KMS-11 (cell line): ENCODE results near the gene PSMG2.

ENCODE experiments used
- H2AFZ ChIP-seq: fragments of 200-600 bp; sonication (generic); 2 replicates; pipeline ENCODE4 v1.6.1; 2016; ENCODE audit warnings: antibody characterized with exemption, mixed run types, low read depth
- H3K27ac ChIP-seq: fragments of 200-600 bp; sonication (generic); 2 replicates; pipeline ENCODE4 v1.6.1; 2016; ENCODE audit warnings: mild to moderate bottlenecking, mixed run types
- H3K27me3 ChIP-seq: fragments of 200-600 bp; sonication (generic); 2 replicates; pipeline ENCODE4 v1.6.1; 2017; ENCODE audit warnings: mild to moderate bottlenecking, low read depth, mixed run types, moderate library complexity; ENCODE audit not compliant: insufficient read depth
- H3K36me3 ChIP-seq: fragments of 200-600 bp; sonication (generic); 2 replicates; pipeline ENCODE4 v1.6.1; 2017; ENCODE audit warnings: mild to moderate bottlenecking, mixed run types; ENCODE audit not compliant: insufficient read depth
- H3K4me1 ChIP-seq: fragments of 200-600 bp; sonication (generic); 2 replicates; pipeline ENCODE4 v1.6.1; 2016; ENCODE audit warnings: mild to moderate bottlenecking, low read depth, mixed run types; ENCODE audit not compliant: poor library complexity, severe bottlenecking
- H3K4me2 ChIP-seq: fragments of 200-600 bp; sonication (generic); 2 replicates; pipeline ENCODE4 v1.7.0; 2016; ENCODE audit warnings: mild to moderate bottlenecking, mixed run types
- H3K4me3 ChIP-seq: fragments of 200-600 bp; sonication (generic); IDR thresholded peaks from 2 replicates; pipeline ENCODE4 v1.6.1; 2017; ENCODE audit warnings: low read depth, low read length, mixed read lengths; ENCODE audit not compliant: insufficient read depth
- H3K79me2 ChIP-seq: fragments of 200-600 bp; sonication (generic); 2 replicates; pipeline ENCODE4 v1.6.1; 2016; ENCODE audit warnings: low read depth, mixed run types; ENCODE audit not compliant: insufficient read depth
- H3K9ac ChIP-seq: fragments of 200-600 bp; sonication (generic); 2 replicates; pipeline ENCODE4 v1.6.1; 2016; ENCODE audit warnings: mild to moderate bottlenecking, mixed run types
- H4K20me1 ChIP-seq: fragments of 200-600 bp; sonication (generic); 2 replicates; pipeline ENCODE4 v1.6.1; 2016; ENCODE audit warnings: mild to moderate bottlenecking, mixed run types; ENCODE audit not compliant: insufficient read depth
- CTCF ChIP-seq: fragments of 200-600 bp; sonication (generic); conservative IDR thresholded peaks from 2 replicates; pipeline ENCODE4 v1.6.1; 2017; ENCODE audit warnings: low read depth, mild to moderate bottlenecking, antibody characterized with exemption, low read length, moderate library complexity, mixed read lengths

PSMG2 gene

GRCh38 chr18:12679183-12679786 is 23.6 kb upstream of the PSMG2 start:
- TF ChIP-seq CTCF, result no peak
- H3K9ac ChIP-seq, result no peak overlapping the region
- H3K36me3 ChIP-seq, result no peaks in the 10 kb centered on the region
- no peak overlapping the region for H3K4me3 ChIP-seq
- H3K4me1 ChIP-seq, result no peaks in the 10 kb centered on the region
- no peak overlapping the region for H3K4me2 ChIP-seq
- H2AFZ ChIP-seq, result no peak overlapping the region
- no peaks in the 10 kb centered on the region for H4K20me1 ChIP-seq
- no peaks in the 10 kb centered on the region for H3K27me3 ChIP-seq
- H3K79me2 ChIP-seq, result no peaks in the 10 kb centered on the region
- no peak overlapping the region for H3K27ac ChIP-seq

- H3K4me2 ChIP-seq, result no peak overlapping the region
- no peaks in the 10 kb centered on the region for H3K79me2 ChIP-seq
- H3K4me1 ChIP-seq, result peaks cover 2% of the 10 kb centered on the region
- no peaks in the 10 kb centered on the region for H4K20me1 ChIP-seq
- no peak overlapping the region for H3K4me3 ChIP-seq
- H3K9ac ChIP-seq, result no peak overlapping the region
- no peaks in the 10 kb centered on the region for H3K36me3 ChIP-seq
- no peaks in the 10 kb centered on the region for H3K27me3 ChIP-seq
- peak; percentile 25 for TF ChIP-seq CTCF
- no peak overlapping the region for H2AFZ ChIP-seq
- H3K27ac ChIP-seq, result no peak overlapping the region
These were observed 16.7 kb upstream of the PSMG2 start for GRCh38 chr18:12686100-12686499.

GRCh38 chr18:12689256-12689850 is 13.5 kb upstream of the PSMG2 start:
- TF ChIP-seq CTCF, result no peak
- Histone ChIP-seq H3K9ac (no peak overlapping the region), H2AFZ (no peak overlapping the region), H3K4me2 (no peak overlapping the region), H4K20me1 (no peaks in the 10 kb centered on the region), H3K36me3 (no peaks in the 10 kb centered on the region), H3K27me3 (no peaks in the 10 kb centered on the region), H3K79me2 (no peaks in the 10 kb centered on the region), H3K27ac (no peak overlapping the region), H3K4me3 (no peak overlapping the region), H3K4me1 (peaks cover 8% of the 10 kb centered on the region)

- H3K27ac ChIP-seq, result no peak overlapping the region
- TF ChIP-seq CTCF, result no peak
- no peak overlapping the region for H3K4me3 ChIP-seq
- no peaks in the 10 kb centered on the region for H4K20me1 ChIP-seq
- H3K4me2 ChIP-seq, result no peak overlapping the region
- no peaks in the 10 kb centered on the region for H3K79me2 ChIP-seq
- no peak overlapping the region for H2AFZ ChIP-seq
- no peaks in the 10 kb centered on the region for H3K36me3 ChIP-seq
- H3K4me1 ChIP-seq, result peaks cover 8% of the 10 kb centered on the region
- no peak overlapping the region for H3K9ac ChIP-seq
- no peaks in the 10 kb centered on the region for H3K27me3 ChIP-seq
These were observed 10.6 kb upstream of the PSMG2 start for GRCh38 chr18:12692206-12692605.
